ENCODE measurements around the gene PSME3. TPM values are rescaled to one million over a fixed set of nuclear protein-coding genes. Genes with fewer than 3 reads are reported as not detected.

Gene PSME3
- total RNA-seq, 1 experiment from 2014 or later, result 222 TPM

DNA sequence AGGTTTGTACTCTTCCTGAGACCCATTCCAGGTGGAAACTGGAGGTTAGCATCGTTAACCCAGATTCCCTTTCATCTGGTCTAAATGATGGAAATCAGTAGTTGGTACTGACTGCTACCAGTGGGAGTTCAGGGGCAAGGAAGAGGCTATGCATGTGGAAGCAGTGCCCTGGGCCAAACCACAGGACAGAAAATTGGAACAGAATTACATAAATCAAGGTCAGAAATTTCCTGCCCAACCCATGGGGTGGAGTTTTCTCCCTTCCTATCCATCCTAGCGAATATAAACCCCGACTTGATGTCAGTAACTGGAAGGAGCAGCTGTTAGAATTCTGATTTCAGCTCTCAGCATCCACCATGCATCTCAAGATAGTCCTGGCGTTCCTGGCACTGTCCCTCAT lies 11.1 kb downstream of the PSME3 start, which contains the start of gene AOC2:
TSS of gene AOC2 (plus strand) at position 310 of the 400 bp plus-strand sequence. CDS start at position 357, 47 bp downstream.
- H4K91ac ChIP-seq (ENCODE audit: insufficient read length, low read depth, low read length), result no peak within 1 kb of the TSS
- H3K23me2 ChIP-seq (ENCODE audit: insufficient read length, low read depth, low read length, poor library complexity, severe bottlenecking), result no peaks in the 10 kb centered on the region
- H3T11ph ChIP-seq (ENCODE audit: low read length), result no peak within 1 kb of the TSS
- no peaks in the 10 kb centered on the region for H3K27me3 Mint-ChIP-seq (ENCODE audit: low read depth)
- H3K9ac ChIP-seq (ENCODE audit: extremely low read depth, insufficient read length, low read length), result no peak within 1 kb of the TSS
- no peaks in the 10 kb centered on the region for H4K20me1 ChIP-seq (ENCODE audit: control insufficient read depth, insufficient read depth, insufficient read length)
- no peak within 1 kb of the TSS for H3K56ac ChIP-seq (ENCODE audit: insufficient read length, low read depth, low read length)
- H3K4me2 ChIP-seq (ENCODE audit: insufficient read depth, insufficient read length, low read length), result no peak within 1 kb of the TSS
- no peaks in the 10 kb centered on the region for H3K9me3 Mint-ChIP-seq
- peaks cover 38 to 64% (median 55%) of the 10 kb centered on the region in 3 experiments; a peak in 6 of 7 replicates for H3K36me3 Mint-ChIP-seq (ENCODE audit: insufficient read depth in 1 of 3, low read depth in 3 of 3)
- no peaks in the 10 kb centered on the region for H3K79me2 ChIP-seq (ENCODE audit: insufficient read depth, low read length)
- H2AFZ ChIP-seq (ENCODE audit: low read length), result no peak within 1 kb of the TSS
- H2BK15ac ChIP-seq (ENCODE audit: low read depth, low read length), result no peak within 1 kb of the TSS
- H3K27ac Mint-ChIP-seq, result no peak within 1 kb of the TSS; a peak in 2 of 7 replicates
- WGBS (ENCODE audit: extremely low coverage, insufficient read length, low lambda C conversion rate), result no CpG with 5 or more reads among the region's 4 CpGs
- no peak within 1 kb of the TSS for H3K27ac ChIP-seq (ENCODE audit: insufficient read length, low read depth, low read length)
- H2AK5ac ChIP-seq (ENCODE audit: insufficient read length, low read length), result no peak within 1 kb of the TSS
- H4K8ac ChIP-seq (replicated peaks; ENCODE audit: insufficient read length, low read depth, low read length), result no peak within 1 kb of the TSS
- H3K4me3 Mint-ChIP-seq, result no peak within 1 kb of the TSS; a peak in 1 of 5 replicates
- no peaks in the 10 kb centered on the region for H3K4me1 ChIP-seq (ENCODE audit: insufficient read depth, low read length)
- H2BK120ac ChIP-seq (ENCODE audit: low read depth, low read length, poor library complexity, severe bottlenecking), result no peak within 1 kb of the TSS
- no peak within 1 kb of the TSS for H3K14ac ChIP-seq (ENCODE audit: insufficient read depth, low read length)
- no peak within 1 kb of the TSS for H2BK20ac ChIP-seq (ENCODE audit: low read depth, low read length, poor library complexity, severe bottlenecking)
- no peak within 1 kb of the TSS for H2BK12ac ChIP-seq (ENCODE audit: insufficient read length, low read depth, low read length)
- no peak for DNase-seq
- H3K4me1 Mint-ChIP-seq, result 0 out of 4 replicates have a peak, but pooled peaks cover 0 to 2% of the 10 kb centered on the region in 2 experiments
- H3K4ac ChIP-seq (ENCODE audit: low read depth, low read length), result no peak within 1 kb of the TSS
- H3K27me3 ChIP-seq (ENCODE audit: insufficient read depth, low read length), result no peaks in the 10 kb centered on the region
- H2BK5ac ChIP-seq (ENCODE audit: insufficient read length, low read length), result no peak within 1 kb of the TSS
- H3K23ac ChIP-seq (ENCODE audit: insufficient read length, low read depth, low read length), result no peak within 1 kb of the TSS
- no peak within 1 kb of the TSS for H3K18ac ChIP-seq (ENCODE audit: insufficient read length, low read depth, low read length)
- H4K5ac ChIP-seq (ENCODE audit: insufficient read length, low read depth, low read length), result no peak within 1 kb of the TSS
- TF ChIP-seq, protein P1, sequence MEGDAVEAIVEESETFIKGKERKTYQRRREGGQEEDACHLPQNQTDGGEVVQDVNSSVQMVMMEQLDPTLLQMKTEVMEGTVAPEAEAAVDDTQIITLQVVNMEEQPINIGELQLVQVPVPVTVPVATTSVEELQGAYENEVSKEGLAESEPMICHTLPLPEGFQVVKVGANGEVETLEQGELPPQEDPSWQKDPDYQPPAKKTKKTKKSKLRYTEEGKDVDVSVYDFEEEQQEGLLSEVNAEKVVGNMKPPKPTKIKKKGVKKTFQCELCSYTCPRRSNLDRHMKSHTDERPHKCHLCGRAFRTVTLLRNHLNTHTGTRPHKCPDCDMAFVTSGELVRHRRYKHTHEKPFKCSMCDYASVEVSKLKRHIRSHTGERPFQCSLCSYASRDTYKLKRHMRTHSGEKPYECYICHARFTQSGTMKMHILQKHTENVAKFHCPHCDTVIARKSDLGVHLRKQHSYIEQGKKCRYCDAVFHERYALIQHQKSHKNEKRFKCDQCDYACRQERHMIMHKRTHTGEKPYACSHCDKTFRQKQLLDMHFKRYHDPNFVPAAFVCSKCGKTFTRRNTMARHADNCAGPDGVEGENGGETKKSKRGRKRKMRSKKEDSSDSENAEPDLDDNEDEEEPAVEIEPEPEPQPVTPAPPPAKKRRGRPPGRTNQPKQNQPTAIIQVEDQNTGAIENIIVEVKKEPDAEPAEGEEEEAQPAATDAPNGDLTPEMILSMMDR (conservative IDR thresholded peaks at IDR 0.05), result no peak
- H3K79me1 ChIP-seq (ENCODE audit: insufficient read depth, low read depth, low read length, poor library complexity, severe bottlenecking), result no peaks in the 10 kb centered on the region
- no peaks in the 10 kb centered on the region for H3K9me3 ChIP-seq (ENCODE audit: control insufficient read depth, low read depth, low read length)
